Measurements from ENCODE around the gene CTNND2.

Gene CTNND2

DNA sequence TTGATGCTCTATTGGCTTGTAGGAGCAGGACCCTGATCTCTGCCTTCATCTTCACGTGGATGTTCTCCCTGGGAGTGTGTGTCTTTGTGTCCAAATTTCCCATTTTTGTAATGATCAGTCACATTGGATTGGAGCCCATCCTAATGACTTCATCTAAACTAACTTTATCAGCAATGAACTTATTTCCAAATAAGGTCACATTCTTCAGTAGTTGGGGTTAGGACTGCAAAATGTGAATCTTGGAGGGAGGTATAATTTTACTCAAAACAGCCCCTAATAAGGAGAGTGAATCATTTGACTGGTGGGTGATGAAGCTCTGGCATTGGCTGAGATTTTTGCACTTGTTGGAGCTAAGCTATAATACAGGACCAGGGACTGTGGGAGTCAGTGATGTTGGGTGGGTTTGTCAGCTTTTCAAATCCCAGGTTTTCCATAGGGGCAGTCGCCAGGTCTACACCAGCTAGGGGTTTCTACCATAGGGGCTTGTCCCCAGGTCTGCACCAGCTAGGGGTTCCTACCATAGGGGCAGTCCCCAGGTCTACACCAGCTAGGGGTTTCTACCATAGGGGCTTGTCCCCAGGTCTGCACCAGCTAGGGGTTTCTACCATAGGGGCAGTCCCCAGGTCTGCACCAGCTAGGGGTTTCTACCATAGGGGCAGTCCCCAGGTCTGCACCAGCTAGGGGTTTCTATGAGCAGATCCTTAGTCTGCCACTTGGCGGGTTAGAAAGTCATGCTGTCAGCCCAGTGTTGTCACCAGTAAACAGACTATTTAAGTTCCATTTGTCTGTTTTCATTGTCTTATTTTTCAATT, 760.6 kb downstream of the CTNND2 start:
- no peak overlapping the region for H3K4me3 ChIP-seq (replicated peaks; ENCODE audit: low read depth, low read length)
- TF ChIP-seq, protein P1, sequence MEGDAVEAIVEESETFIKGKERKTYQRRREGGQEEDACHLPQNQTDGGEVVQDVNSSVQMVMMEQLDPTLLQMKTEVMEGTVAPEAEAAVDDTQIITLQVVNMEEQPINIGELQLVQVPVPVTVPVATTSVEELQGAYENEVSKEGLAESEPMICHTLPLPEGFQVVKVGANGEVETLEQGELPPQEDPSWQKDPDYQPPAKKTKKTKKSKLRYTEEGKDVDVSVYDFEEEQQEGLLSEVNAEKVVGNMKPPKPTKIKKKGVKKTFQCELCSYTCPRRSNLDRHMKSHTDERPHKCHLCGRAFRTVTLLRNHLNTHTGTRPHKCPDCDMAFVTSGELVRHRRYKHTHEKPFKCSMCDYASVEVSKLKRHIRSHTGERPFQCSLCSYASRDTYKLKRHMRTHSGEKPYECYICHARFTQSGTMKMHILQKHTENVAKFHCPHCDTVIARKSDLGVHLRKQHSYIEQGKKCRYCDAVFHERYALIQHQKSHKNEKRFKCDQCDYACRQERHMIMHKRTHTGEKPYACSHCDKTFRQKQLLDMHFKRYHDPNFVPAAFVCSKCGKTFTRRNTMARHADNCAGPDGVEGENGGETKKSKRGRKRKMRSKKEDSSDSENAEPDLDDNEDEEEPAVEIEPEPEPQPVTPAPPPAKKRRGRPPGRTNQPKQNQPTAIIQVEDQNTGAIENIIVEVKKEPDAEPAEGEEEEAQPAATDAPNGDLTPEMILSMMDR (IDR thresholded peaks at IDR 0.05; ENCODE audit: low read length, missing control alignments): no peak
- no peak for DNase-seq (ENCODE audit: low read depth)

DNA sequence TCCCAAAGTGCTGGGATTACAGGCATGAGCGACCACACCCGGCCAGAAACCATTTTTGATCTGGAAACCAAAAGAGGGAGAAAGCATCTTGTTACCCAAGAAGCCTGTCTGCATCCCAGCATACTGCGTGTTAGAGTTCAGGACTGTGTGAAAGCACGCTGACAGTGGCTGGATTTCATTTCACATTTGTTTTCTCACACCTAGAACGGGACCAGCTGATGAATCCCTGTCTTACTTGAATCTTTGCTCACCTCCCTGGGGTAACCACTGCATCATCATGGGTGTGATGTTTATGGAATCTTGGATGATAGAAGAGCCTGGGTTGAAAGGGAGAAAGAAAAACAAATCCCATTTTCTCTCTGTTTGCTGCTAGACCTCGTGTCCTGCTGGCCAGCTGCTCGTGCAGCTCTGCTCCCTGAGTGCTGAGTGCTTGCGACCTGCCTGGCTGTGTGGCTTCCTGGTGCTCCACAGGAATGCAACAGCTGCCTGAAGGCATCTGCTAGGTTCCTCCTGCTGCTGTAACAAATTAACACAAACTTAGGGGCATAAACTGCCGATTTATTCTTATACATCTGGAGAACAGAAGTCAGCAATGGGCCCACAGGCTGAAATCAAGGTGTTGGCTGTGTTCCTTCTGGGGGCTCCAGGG, 764.9 kb downstream of the CTNND2 start:
- TF ChIP-seq, protein P1 (IDR thresholded peaks at IDR 0.05; ENCODE audit: low read length, missing control alignments): no peak
- no peak overlapping the region for H3K4me3 ChIP-seq (replicated peaks; ENCODE audit: low read depth, low read length)
- no peak for DNase-seq (ENCODE audit: low read depth)

DNA sequence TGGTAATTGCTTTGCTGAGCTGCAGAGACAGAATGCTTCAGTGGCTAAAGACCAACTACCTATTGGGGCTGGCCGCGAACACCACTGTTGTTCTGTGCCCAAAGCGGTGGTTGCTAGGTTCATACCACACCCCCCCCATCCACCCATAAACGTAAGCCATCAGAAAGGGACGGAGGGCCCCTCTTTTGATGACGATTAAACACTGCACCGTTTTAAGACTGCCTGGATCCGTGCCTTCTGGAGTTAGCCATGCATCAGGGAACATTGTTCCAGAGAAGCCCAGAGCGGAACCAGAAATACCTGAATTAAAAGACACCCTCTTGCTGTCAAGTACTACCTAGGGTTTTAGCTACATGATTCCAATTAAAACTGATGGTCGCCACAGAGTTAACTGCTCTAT, 774.1 kb downstream of the CTNND2 start:
- H3K4me3 ChIP-seq (replicated peaks; ENCODE audit: low read depth, low read length): no peak overlapping the region
- TF ChIP-seq, protein P1 (IDR thresholded peaks at IDR 0.05; ENCODE audit: low read length, missing control alignments): no peak
- DNase-seq (ENCODE audit: low read depth): no peak

DNA sequence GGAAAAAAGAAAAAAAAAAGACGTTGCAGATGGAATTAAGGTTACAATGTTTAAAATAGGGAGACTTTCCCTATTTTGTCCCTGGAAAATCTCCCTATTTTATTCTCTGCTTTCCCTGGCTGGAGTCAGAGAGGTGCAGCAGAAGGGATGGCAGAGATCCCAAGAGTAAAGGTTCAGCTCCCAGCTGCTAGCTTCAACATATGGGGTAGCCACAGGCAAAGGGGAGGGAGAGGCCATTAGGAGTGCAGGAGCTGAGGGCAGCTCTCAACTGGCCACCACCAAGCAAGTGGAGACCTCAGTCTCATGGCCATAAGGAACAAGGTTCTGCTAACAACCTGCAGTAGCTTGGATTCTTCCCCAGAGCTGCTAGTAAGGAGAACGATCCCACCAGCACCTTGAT, 776.2 kb downstream of the CTNND2 start:
- no peak for DNase-seq (ENCODE audit: low read depth)
- TF ChIP-seq, protein P1 (IDR thresholded peaks at IDR 0.05; ENCODE audit: low read length, missing control alignments): no peak
- H3K4me3 ChIP-seq (replicated peaks; ENCODE audit: low read depth, low read length): no peak overlapping the region

- DNase-seq (ENCODE audit: low read depth): no peak
- TF ChIP-seq, protein P1 (IDR thresholded peaks at IDR 0.05; ENCODE audit: low read length, missing control alignments): no peak
- H3K4me3 ChIP-seq (replicated peaks; ENCODE audit: low read depth, low read length): no peak overlapping the region
These were observed 777.4 kb downstream of the CTNND2 start for GRCh38 chr5:11126844-11127243.

- no peak overlapping the region for H3K4me3 ChIP-seq (replicated peaks; ENCODE audit: low read depth, low read length)
- TF ChIP-seq, protein P1 (IDR thresholded peaks at IDR 0.05; ENCODE audit: low read length, missing control alignments): no peak
- DNase-seq (ENCODE audit: low read depth): no peak
These were observed 782.4 kb downstream of the CTNND2 start for GRCh38 chr5:11121885-11122284.
